Endothelial cell of umbilical vein (primary cell): Measurements from ENCODE around the gene ABCD1. TPM values are rescaled to one million over a fixed set of nuclear protein-coding genes. Genes with fewer than 3 reads are reported as not detected.

ENCODE experiments used
- BruUV-seq: library from RNA; stranded (reverse); fragments of 400-500 nt; replicated peaks from 2 replicates; lab custom pipeline; 2021; lab: Mats Ljungman, UMichigan
- CTCF ChIA-PET: fragments of 300-600, 350-600 bp; sonication (Branson Sonifier 250); formaldehyde crosslinking; loops from one replicate; lab custom pipeline; 2021; ENCODE audit warnings: antibody characterized with exemption, inconsistent platforms; lab: Charles Lee
- POLR2A ChIA-PET: fragments of 300-600, 350-600 bp; sonication (Branson Sonifier 250); formaldehyde crosslinking; loops from one replicate; lab custom pipeline; 2021; ENCODE audit warnings: antibody characterized with exemption, inconsistent platforms; lab: Charles Lee
- DNase-seq: peaks from one replicate; pipeline ENCODE4 v3.0.0-alpha.2; 2011; ENCODE audit warnings: low read depth, low spot score
- FAIRE-seq: peaks from 2 replicates; lab custom pipeline; 2011; peaks lifted over from hg19 to GRCh38; lab: Jason Lieb, UNC
- H2AFZ ChIP-seq: 2 replicates; pipeline ENCODE4 v1.6.0; 2012; ENCODE audit warnings: low read depth, low read length, control low read depth, inconsistent platforms
- H3K27ac ChIP-seq: 2 replicates; pipeline ENCODE4 v1.5.1; 2011; ENCODE audit warnings: low read depth, mild to moderate bottlenecking, control low read depth, low read length, moderate library complexity; ENCODE audit not compliant: insufficient read depth
- H3K27me3 ChIP-seq, 2 experiments: 2 replicates each; pipeline versions ENCODE4 v1.6.0 to v1.6.1; 2011; ENCODE audit warnings: low read length in 2 of 2, mixed read lengths in 1 of 2; ENCODE audit not compliant: control insufficient read depth in 2 of 2, insufficient read depth in 2 of 2
- H3K36me3 ChIP-seq, 2 experiments: 2 replicates in 1 of 2; 3 replicates in 1 of 2; pipeline ENCODE4 v1.5.1; 2011; ENCODE audit warnings: low read length in 2 of 2, mild to moderate bottlenecking in 1 of 2, moderate library complexity in 1 of 2; ENCODE audit not compliant: control insufficient read depth in 2 of 2, insufficient read depth in 2 of 2; ENCODE audit errors: extremely low read depth in 1 of 2
- H3K4me1 ChIP-seq: 3 replicates; pipeline ENCODE4 v1.5.1; 2011; ENCODE audit warnings: mild to moderate bottlenecking, low read length; ENCODE audit not compliant: control insufficient read depth, insufficient read depth; ENCODE audit errors: extremely low read depth
- H3K4me2 ChIP-seq: 2 replicates; pipeline ENCODE4 v1.6.1; 2011; ENCODE audit warnings: low read length, control low read depth, mixed read lengths; ENCODE audit not compliant: insufficient read depth
- H3K4me3 ChIP-seq, 3 experiments: fragments of 200-600 bp in 1 of 3; sonication (generic), shearing (Covaris generic) in 1 of 3; replicated peaks in 1 of 3; 2 replicates each; pipeline ENCODE4 v1.5.1; 2011 to 2016; ENCODE audit warnings: control low read depth in 3 of 3, low read length in 3 of 3, mild to moderate bottlenecking in 2 of 3, inconsistent platforms in 1 of 3, low read depth in 1 of 3, moderate library complexity in 1 of 3; ENCODE audit not compliant: insufficient read depth in 1 of 3
- H3K79me2 ChIP-seq: 2 replicates; pipeline ENCODE4 v1.6.0; 2012; ENCODE audit warnings: low read length, inconsistent platforms; ENCODE audit not compliant: control insufficient read depth, insufficient read depth
- H3K9ac ChIP-seq: replicated peaks from 2 replicates; pipeline ENCODE3; 2011; ENCODE audit warnings: low read length, control low read depth; ENCODE audit not compliant: insufficient read depth; ENCODE audit errors: extremely low read depth
- H3K9me1 ChIP-seq: replicated peaks from 3 replicates; pipeline ENCODE4 v1.6.0; 2011; ENCODE audit warnings: mild to moderate bottlenecking, low read length; ENCODE audit not compliant: control insufficient read depth, insufficient read depth; ENCODE audit errors: extremely low read depth
- H3K9me3 ChIP-seq: replicated peaks from 2 replicates; pipeline ENCODE4 v1.5.1; 2012; ENCODE audit warnings: low read length, inconsistent platforms; ENCODE audit not compliant: control insufficient read depth, insufficient read depth
- H4K20me1 ChIP-seq: replicated peaks from 2 replicates; pipeline ENCODE3; 2011; ENCODE audit warnings: mild to moderate bottlenecking, low read length; ENCODE audit not compliant: control insufficient read depth, insufficient read depth; ENCODE audit errors: extremely low read depth
- EZH2 ChIP-seq: IDR thresholded peaks from 2 replicates; pipeline ENCODE4 v1.6.1; 2012; ENCODE audit warnings: borderline replicate concordance, low read depth, mild to moderate bottlenecking, moderate library complexity, low read length, inconsistent platforms; ENCODE audit not compliant: severe bottlenecking
- FOS ChIP-seq: IDR thresholded peaks from 2 replicates; pipeline ENCODE4 v1.6.1; 2011; ENCODE audit warnings: mild to moderate bottlenecking, low read length, moderate library complexity, borderline replicate concordance; ENCODE audit not compliant: insufficient read depth
- GATA2 ChIP-seq: IDR thresholded peaks from 2 replicates; pipeline ENCODE4 v1.7.0; 2011; ENCODE audit warnings: low read depth, mild to moderate bottlenecking, moderate library complexity, mixed read lengths, low read length; ENCODE audit not compliant: insufficient read length, insufficient read depth
- JUN ChIP-seq: IDR thresholded peaks from 2 replicates; pipeline ENCODE4 v1.6.1; 2011; ENCODE audit warnings: borderline replicate concordance, low read depth; ENCODE audit not compliant: insufficient read length, insufficient read depth
- MAX ChIP-seq: IDR thresholded peaks from 2 replicates; pipeline ENCODE4 v1.6.1; 2011; ENCODE audit not compliant: insufficient read depth, insufficient read length
- MYC ChIP-seq: IDR thresholded peaks from one replicate; pipeline ENCODE4 v1.6.1; 2011; ENCODE audit warnings: mild to moderate bottlenecking, low read depth, low read length
- POLR2A ChIP-seq: IDR thresholded peaks from 2 replicates; pipeline ENCODE4 v1.6.1; 2012; ENCODE audit warnings: low read depth, mild to moderate bottlenecking, control low read depth, low read length
- POLR2AphosphoS5 ChIP-seq: IDR thresholded peaks from 2 replicates; pipeline ENCODE4 v1.6.1; 2012; ENCODE audit warnings: low read depth, mild to moderate bottlenecking, control low read depth, low read length, moderate library complexity; ENCODE audit not compliant: insufficient read depth
- dilution Hi-C: fragments of 300-500 bp; cut with MboI; formaldehyde crosslinking; loops from one replicate; pipeline ENCODE4 v1.15.0; 2019; ENCODE audit warnings: low sequenced_read_pairs; ENCODE audit not compliant: extremely low pct_ligation_motif_present
- intact Hi-C: fragments of 100-400 bp; cut with micrococcal nuclease; formaldehyde crosslinking; loops from one replicate; pipeline ENCODE4 v1.10.0; 2022
- polyA plus RNA-seq, 4 experiments: library from polyadenylated mRNA; depleted of rRNA in 3 of 4; stranded (reverse) in 3 of 4; unstranded in 1 of 4; fragments of >200 nt; gene quantifications; 2 replicates each; pipeline versions ENCODE4 v1.2.1 to v1.2.3, GENCODE V29; 2011 to 2012; ENCODE audit warnings: missing spikeins in 1 of 4
- total RNA-seq: library from RNA; stranded (reverse); gene quantifications from 2 replicates; pipeline ENCODE4 v1.2.3, GENCODE V29; 2021
- TF ChIP-seq, protein P1 (sequence below), 2 donors: IDR thresholded peaks; 1 replicate in 1 of 2; 2 replicates in 1 of 2; pipeline ENCODE4 v1.5.1; 2011; ENCODE audit warnings: low read length in 2 of 2, mild to moderate bottlenecking in 2 of 2, moderate library complexity in 2 of 2, control low read depth in 1 of 2, inconsistent platforms in 1 of 2, low read depth in 1 of 2; ENCODE audit not compliant: insufficient read depth in 1 of 2; ENCODE audit errors: extremely low read depth in 1 of 2

ABCD1 gene
- total and polyA plus RNA-seq, 2 donors (not counting 3 experiments of a cell fraction or from before 2014, with no cell fraction given), result 9.1 to 12.9 TPM

GRCh38 chrX:153687121-153688039 is 37.3 kb upstream of the ABCD1 start, which contains the start of gene SLC6A8:
SLC6A8 (plus strand) TSS chrX:153687926; CDS start chrX:153688575, 649 bp downstream.
- no peaks in the 10 kb centered on the region for H3K36me3 ChIP-seq
- H3K27me3 ChIP-seq, result no peaks in the 10 kb centered on the region
- peak within 1 kb of the TSS in 1 of 3 experiments; percentile 40 for H3K4me3 ChIP-seq
- TF ChIP-seq JUN, result no peak
- no peak for TF ChIP-seq GATA2
- TF ChIP-seq MYC, result no peak
- no peak for TF ChIP-seq EZH2
- no peak for TF ChIP-seq FOS
- TF ChIP-seq POLR2AphosphoS5, result peak; percentile 50
- TF ChIP-seq, protein P1, sequence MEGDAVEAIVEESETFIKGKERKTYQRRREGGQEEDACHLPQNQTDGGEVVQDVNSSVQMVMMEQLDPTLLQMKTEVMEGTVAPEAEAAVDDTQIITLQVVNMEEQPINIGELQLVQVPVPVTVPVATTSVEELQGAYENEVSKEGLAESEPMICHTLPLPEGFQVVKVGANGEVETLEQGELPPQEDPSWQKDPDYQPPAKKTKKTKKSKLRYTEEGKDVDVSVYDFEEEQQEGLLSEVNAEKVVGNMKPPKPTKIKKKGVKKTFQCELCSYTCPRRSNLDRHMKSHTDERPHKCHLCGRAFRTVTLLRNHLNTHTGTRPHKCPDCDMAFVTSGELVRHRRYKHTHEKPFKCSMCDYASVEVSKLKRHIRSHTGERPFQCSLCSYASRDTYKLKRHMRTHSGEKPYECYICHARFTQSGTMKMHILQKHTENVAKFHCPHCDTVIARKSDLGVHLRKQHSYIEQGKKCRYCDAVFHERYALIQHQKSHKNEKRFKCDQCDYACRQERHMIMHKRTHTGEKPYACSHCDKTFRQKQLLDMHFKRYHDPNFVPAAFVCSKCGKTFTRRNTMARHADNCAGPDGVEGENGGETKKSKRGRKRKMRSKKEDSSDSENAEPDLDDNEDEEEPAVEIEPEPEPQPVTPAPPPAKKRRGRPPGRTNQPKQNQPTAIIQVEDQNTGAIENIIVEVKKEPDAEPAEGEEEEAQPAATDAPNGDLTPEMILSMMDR (IDR thresholded peaks at IDR 0.05; ENCODE audit: extremely low read depth in 1 of 2, insufficient read depth in 1 of 2, low read depth in 1 of 2, low read length in 2 of 2), result peak in 1 of 2 donors; percentile 55
- TF ChIP-seq POLR2A, result peak; percentile 40
- TF ChIP-seq MAX, result no peak
- FAIRE-seq (peak; percentile 85), DNase-seq (peak; percentile 27)
- H3K9ac ChIP-seq, result no peak within 1 kb of the TSS
- ChIA-PET POLR2A (no interaction called here), CTCF (interaction anchor here (0.9 to 4.2 kb wide), 3 partner anchors 18 to 95 kb away, joined by 3 to 30 read pairs (median 6); no protein-coding TSS in a partner anchor)
- H3K4me2 ChIP-seq, result no peak within 1 kb of the TSS
- no peaks in the 10 kb centered on the region for H3K79me2 ChIP-seq
- no peaks in the 10 kb centered on the region for H3K9me1 ChIP-seq
- H2AFZ ChIP-seq, result no peak within 1 kb of the TSS
- intact Hi-C loops, result no loop called here
- dilution Hi-C loops, result no loop called here
- H3K27ac ChIP-seq, result no peak within 1 kb of the TSS
- BruUV-seq, result no TSS peak
- H4K20me1 ChIP-seq, result no peaks in the 10 kb centered on the region
- H3K4me1 ChIP-seq, result peaks cover 4% of the 10 kb centered on the region
- H3K9me3 ChIP-seq, result no peaks in the 10 kb centered on the region
